Neural progenitor cell (in vitro differentiated cells): Measurements from ENCODE around the gene VTI1A. TPM values are rescaled to one million over a fixed set of nuclear protein-coding genes. Genes with fewer than 3 reads are reported as not detected.
A peak's percentile ranks its signal among the peaks of the same experiment; 100 is the strongest.

Experiments used
- DNase-seq: peaks from one replicate; pipeline ENCODE4 v3.0.0-alpha.2; 2016; ENCODE audit warnings: low spot score
- H2AFZ ChIP-seq: fragments of 200-600 bp; sonication (generic); replicated peaks from 2 replicates; pipeline ENCODE4 v1.6.1; 2016; ENCODE audit warnings: antibody characterized with exemption
- H3F3A ChIP-seq: fragments of 200-600 bp; sonication (generic); 2 replicates; pipeline ENCODE4 v1.6.1; 2016; ENCODE audit warnings: antibody characterized with exemption, low read depth
- H3K27ac ChIP-seq: fragments of 200-600 bp; sonication (generic); 2 replicates; pipeline ENCODE4 v1.5.1; 2016; ENCODE audit warnings: mild to moderate bottlenecking
- H3K27me3 ChIP-seq: fragments of 200-600 bp; sonication (generic); 2 replicates; pipeline ENCODE4 v1.6.1; 2016; ENCODE audit warnings: mild to moderate bottlenecking, moderate library complexity
- H3K36me3 ChIP-seq: fragments of 200-600 bp; sonication (generic); 2 replicates; pipeline ENCODE4 v1.5.1; 2016
- H3K4me1 ChIP-seq: fragments of 200-600 bp; sonication (generic); 2 replicates; pipeline ENCODE4 v1.6.1; 2016; ENCODE audit warnings: mixed run types
- H3K4me2 ChIP-seq: fragments of 200-600 bp; sonication (generic); 2 replicates; pipeline ENCODE4 v1.6.1; 2016
- H3K4me3 ChIP-seq: fragments of 200-600 bp; sonication (generic); 2 replicates; pipeline ENCODE4 v1.5.1; 2016
- H3K79me2 ChIP-seq: fragments of 200-600 bp; sonication (generic); 2 replicates; pipeline ENCODE4 v1.6.1; 2016; ENCODE audit warnings: low read depth
- H3K9ac ChIP-seq: fragments of 200-600 bp; sonication (generic); 2 replicates; pipeline ENCODE4 v1.6.1; 2016
- H3K9me3 ChIP-seq: fragments of 200-600 bp; sonication (generic); 2 replicates; pipeline ENCODE4 v1.5.1; 2016; ENCODE audit warnings: low read depth
- H4K20me1 ChIP-seq: fragments of 200-600 bp; sonication (generic); 2 replicates; pipeline ENCODE4 v1.6.1; 2016; ENCODE audit warnings: low read depth
- H3K27ac Mint-ChIP-seq: 3 replicates; pipeline ENCODE4 v1.8.0; 2021; ENCODE audit warnings: mixed read lengths
- H3K27me3 Mint-ChIP-seq: 2 replicates; pipeline ENCODE4 v1.8.0; 2022; ENCODE audit warnings: low read depth, mild to moderate bottlenecking, inconsistent platforms, moderate library complexity, mixed read lengths; ENCODE audit not compliant: insufficient read depth
- H3K36me3 Mint-ChIP-seq: 3 replicates; pipeline ENCODE4 v1.8.0; 2021; ENCODE audit warnings: mixed read lengths
- H3K4me1 Mint-ChIP-seq: 3 replicates; pipeline ENCODE4 v1.8.0; 2021; ENCODE audit warnings: mixed read lengths
- H3K4me3 Mint-ChIP-seq: 3 replicates; pipeline ENCODE4 v1.8.0; 2021; ENCODE audit warnings: mild to moderate bottlenecking, moderate library complexity, mixed read lengths
- H3K9me3 Mint-ChIP-seq: 3 replicates; pipeline ENCODE4 v1.8.0; 2020; ENCODE audit warnings: mixed read lengths
- CTCF ChIP-seq: fragments of 200-600 bp; sonication (generic); IDR thresholded peaks from 2 replicates; pipeline ENCODE4 v1.5.1; 2017; ENCODE audit warnings: antibody characterized with exemption, mild to moderate bottlenecking
- EZH2 ChIP-seq: fragments of 200-600 bp; sonication (generic); IDR thresholded peaks from 2 replicates; pipeline ENCODE4 v1.6.1; 2017; ENCODE audit warnings: antibody characterized with exemption, mild to moderate bottlenecking, moderate library complexity
- EZH2phosphoT487 ChIP-seq: fragments of 200-600 bp; sonication (generic); IDR thresholded peaks from 2 replicates; pipeline ENCODE4 v1.6.1; 2017; ENCODE audit warnings: antibody characterized with exemption
- total RNA-seq: library from RNA; depleted of rRNA; stranded (reverse); fragments of >200 nt; gene quantifications from 2 replicates; pipeline ENCODE4 v1.2.3, GENCODE V29; 2015; ENCODE audit warnings: low replicate concordance

The VTI1A gene
- total RNA-seq, 1 donor from 2014 or later, result 28.8 TPM

GRCh38 chr10:112655722-112656121, 208.7 kb downstream of the VTI1A start:
- Histone ChIP-seq H3K4me1 (peaks cover 37% of the 10 kb centered on the region), H3K27me3 (no peaks in the 10 kb centered on the region), H3K36me3 (no peaks in the 10 kb centered on the region), H3K79me2 (no peaks in the 10 kb centered on the region), H4K20me1 (no peaks in the 10 kb centered on the region), H3K27ac (peak overlapping the region; percentile 22), H3K9ac (no peak overlapping the region), H3K9me3 (no peaks in the 10 kb centered on the region), H3K4me3 (no peak overlapping the region), H2AFZ (no peak overlapping the region), H3F3A (peaks cover 24% of the 10 kb centered on the region), H3K4me2 (no peak overlapping the region)
- Mint-ChIP-seq H3K4me1 (peaks cover 8% of the 10 kb centered on the region), H3K27ac (peak overlapping the region; percentile 38), H3K9me3 (no peaks in the 10 kb centered on the region), H3K27me3 (peaks cover 5% of the 10 kb centered on the region), H3K4me3 (no peak overlapping the region), H3K36me3 (no peaks in the 10 kb centered on the region)
- TF ChIP-seq EZH2 (no peak), EZH2phosphoT487 (no peak), CTCF (no peak)
- DNase-seq, result no peak

GRCh38 chr10:112658465-112658864, 211.4 kb downstream of the VTI1A start:
- no peak for DNase-seq
- Histone ChIP-seq H3K27me3 (no peaks in the 10 kb centered on the region), H3K36me3 (no peaks in the 10 kb centered on the region), H3K27ac (peak overlapping the region; percentile 92), H3K9ac (no peak overlapping the region), H3F3A (peaks cover 24% of the 10 kb centered on the region), H3K79me2 (no peaks in the 10 kb centered on the region), H2AFZ (no peak overlapping the region), H4K20me1 (no peaks in the 10 kb centered on the region), H3K4me2 (peak overlapping the region; percentile 29), H3K9me3 (no peaks in the 10 kb centered on the region), H3K4me1 (peaks cover 29% of the 10 kb centered on the region), H3K4me3 (no peak overlapping the region)
- Mint-ChIP-seq H3K4me1 (peaks cover 8% of the 10 kb centered on the region), H3K27ac (no peak overlapping the region), H3K4me3 (no peak overlapping the region), H3K36me3 (peaks cover 2% of the 10 kb centered on the region), H3K9me3 (peaks cover 4% of the 10 kb centered on the region), H3K27me3 (peaks cover 2% of the 10 kb centered on the region)
- TF ChIP-seq EZH2phosphoT487, result no peak
- no peak for TF ChIP-seq EZH2
- TF ChIP-seq CTCF, result no peak

DNA sequence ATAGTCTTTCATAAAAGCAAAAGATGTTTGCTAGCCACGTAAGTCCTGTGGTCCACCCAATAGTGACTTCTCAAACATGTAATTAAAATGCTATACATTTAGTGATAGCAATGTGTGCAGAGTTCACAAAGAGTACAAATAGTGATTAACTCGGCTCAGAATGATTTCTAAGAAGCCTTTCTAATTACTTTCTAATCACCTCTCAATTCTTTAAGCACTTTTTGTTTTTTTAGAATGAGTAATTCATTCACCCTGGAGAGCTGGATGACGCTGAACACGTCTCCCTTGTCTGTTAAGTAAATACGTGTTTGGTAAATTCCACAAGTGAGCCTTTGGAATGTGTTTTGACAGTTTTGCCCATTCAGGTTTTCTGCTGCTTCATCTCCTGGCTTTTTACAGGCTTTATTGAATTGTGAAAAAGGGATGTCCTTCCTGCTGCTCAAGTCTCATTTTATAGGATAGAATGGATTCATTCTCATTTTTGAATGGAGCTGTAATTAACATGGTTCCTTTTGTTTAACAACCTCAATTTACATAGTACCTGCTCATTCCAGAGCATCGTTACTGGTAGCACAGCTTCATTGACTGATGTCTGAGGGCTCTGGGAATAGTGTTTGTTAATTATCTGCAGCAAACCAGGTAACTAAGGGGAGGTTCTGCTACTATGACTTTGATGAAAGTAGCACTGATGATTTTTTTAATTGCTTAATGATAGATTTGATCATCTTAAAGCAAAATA, 212.1 kb downstream of the VTI1A start:
- H3K36me3 Mint-ChIP-seq, result peaks cover 2% of the 10 kb centered on the region
- H3K4me3 ChIP-seq, result no peak overlapping the region
- H3K27me3 ChIP-seq, result no peaks in the 10 kb centered on the region
- no peak overlapping the region for H2AFZ ChIP-seq
- H3K27ac ChIP-seq, result peak overlapping the region; percentile 92
- DNase-seq, result peak; percentile 74
- peaks cover 29% of the 10 kb centered on the region for H3K4me1 ChIP-seq
- H3F3A ChIP-seq, result peaks cover 24% of the 10 kb centered on the region
- H3K36me3 ChIP-seq, result no peaks in the 10 kb centered on the region
- no peaks in the 10 kb centered on the region for H3K9me3 ChIP-seq
- H3K9ac ChIP-seq, result no peak overlapping the region
- H4K20me1 ChIP-seq, result no peaks in the 10 kb centered on the region
- H3K9me3 Mint-ChIP-seq, result peaks cover 4% of the 10 kb centered on the region
- TF ChIP-seq CTCF (no peak), EZH2phosphoT487 (no peak)
- peaks cover 8% of the 10 kb centered on the region for H3K4me1 Mint-ChIP-seq
- H3K79me2 ChIP-seq, result no peaks in the 10 kb centered on the region
- no peak overlapping the region for H3K4me3 Mint-ChIP-seq
- peak overlapping the region; percentile 29 for H3K4me2 ChIP-seq
- no peak overlapping the region for H3K27ac Mint-ChIP-seq
- H3K27me3 Mint-ChIP-seq, result peaks cover 2% of the 10 kb centered on the region
